ENCODE measurements around the gene SHANK1.

SHANK1 gene

GRCh38 chr19:50657222-50657669, 62.4 kb downstream of the SHANK1 start:
- no peak for DNase-seq

GRCh38 chr19:50654882-50655281, 64.7 kb downstream of the SHANK1 start:
- DNase-seq: no peak

GRCh38 chr19:50652722-50653121, 66.9 kb downstream of the SHANK1 start:
- no peak for DNase-seq

DNA sequence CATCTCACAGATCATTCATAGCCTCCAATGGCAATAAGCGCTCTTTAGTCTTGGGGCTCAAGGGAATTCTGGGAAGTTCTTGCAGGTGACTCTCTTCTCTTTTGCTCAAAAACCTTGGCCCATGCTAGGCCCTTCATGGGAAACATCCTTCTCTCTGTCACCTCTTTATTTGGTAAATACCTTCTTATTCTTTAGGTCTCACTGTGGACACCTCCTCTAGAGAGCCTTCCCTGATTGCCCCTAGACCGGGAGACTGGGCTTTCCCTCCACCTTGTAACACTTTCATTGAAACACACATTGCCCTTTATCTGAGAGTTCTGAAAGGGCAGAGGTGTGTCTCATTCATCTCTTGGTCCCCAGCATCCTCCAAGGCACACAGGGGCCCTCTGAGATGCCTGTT, 68.4 kb downstream of the SHANK1 start:
- DNase-seq: no peak

- DNase-seq: no peak
These were observed 69.9 kb downstream of the SHANK1 start, which contains the start of gene C19orf81 for GRCh38 chr19:50649433-50650391. Gene C19orf81 (plus strand): TSS chr19:50649445. CDS start chr19:50649445, 0 bp downstream.

GRCh38 chr19:50648659-50649058, 70.9 kb downstream of the SHANK1 start:
- DNase-seq: no peak

- no peak for DNase-seq
These were observed 71.6 kb downstream of the SHANK1 start for GRCh38 chr19:50647879-50648615.

DNA sequence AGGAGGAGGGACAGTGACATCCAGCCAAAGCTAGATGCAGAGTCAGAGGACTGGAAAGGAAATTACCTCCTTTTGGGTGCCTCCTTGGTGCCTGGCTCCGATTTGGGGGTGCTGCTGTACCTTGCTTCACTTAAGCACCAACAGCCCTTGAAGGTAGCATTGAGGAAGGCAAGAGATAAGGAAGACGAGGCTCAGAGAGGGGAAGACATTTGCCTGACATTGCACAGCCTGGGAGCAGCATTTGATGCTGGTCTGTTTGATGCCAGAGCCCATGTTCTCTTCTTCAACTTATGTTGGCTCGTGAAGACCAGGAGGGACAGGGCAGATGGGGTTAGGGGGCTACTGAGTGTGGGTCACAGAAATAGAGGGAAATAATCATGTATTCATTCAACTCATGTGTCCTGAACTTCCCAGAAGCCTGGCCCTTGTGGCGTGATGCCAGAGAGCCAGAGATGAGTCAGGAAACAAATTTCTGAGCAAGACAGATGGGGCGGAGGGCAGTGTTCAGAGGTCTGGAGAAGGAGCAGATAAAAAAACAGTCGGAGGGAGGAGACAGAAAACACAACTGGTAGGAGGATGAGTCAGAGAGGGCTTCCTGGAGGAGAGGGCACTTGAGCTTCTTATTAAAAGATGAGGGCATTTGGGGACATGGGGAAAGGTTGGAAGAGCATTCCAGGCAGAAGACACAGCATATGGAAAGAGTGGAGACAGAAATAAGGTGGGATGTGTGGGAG, 73.4 kb downstream of the SHANK1 start:
- no peak for DNase-seq

DNA sequence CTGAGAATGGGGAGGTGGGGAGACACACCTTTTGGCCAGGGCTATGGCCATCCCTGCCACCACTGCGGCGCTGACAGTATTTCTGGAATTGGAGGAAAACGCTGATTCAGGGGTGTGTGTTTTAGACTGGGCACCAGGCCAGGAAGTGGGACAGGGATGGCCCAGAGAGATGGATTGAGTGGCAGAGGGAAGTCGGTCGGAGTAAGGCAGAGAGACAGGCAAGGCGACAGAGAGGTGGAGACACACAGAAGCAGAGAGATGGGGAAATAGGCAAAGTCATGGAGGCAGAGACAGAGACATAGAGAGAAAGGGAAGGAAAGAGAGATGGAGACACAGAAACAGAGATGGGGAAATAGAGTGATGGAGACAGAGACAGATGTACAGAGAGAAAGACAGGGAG, 74.5 kb downstream of the SHANK1 start:
- DNase-seq: no peak

- DNase-seq: no peak
These were observed 75.2 kb downstream of the SHANK1 start for GRCh38 chr19:50644315-50644915.

GRCh38 chr19:50640368-50640767, 79.2 kb downstream of the SHANK1 start:
- no peak for DNase-seq

DNA sequence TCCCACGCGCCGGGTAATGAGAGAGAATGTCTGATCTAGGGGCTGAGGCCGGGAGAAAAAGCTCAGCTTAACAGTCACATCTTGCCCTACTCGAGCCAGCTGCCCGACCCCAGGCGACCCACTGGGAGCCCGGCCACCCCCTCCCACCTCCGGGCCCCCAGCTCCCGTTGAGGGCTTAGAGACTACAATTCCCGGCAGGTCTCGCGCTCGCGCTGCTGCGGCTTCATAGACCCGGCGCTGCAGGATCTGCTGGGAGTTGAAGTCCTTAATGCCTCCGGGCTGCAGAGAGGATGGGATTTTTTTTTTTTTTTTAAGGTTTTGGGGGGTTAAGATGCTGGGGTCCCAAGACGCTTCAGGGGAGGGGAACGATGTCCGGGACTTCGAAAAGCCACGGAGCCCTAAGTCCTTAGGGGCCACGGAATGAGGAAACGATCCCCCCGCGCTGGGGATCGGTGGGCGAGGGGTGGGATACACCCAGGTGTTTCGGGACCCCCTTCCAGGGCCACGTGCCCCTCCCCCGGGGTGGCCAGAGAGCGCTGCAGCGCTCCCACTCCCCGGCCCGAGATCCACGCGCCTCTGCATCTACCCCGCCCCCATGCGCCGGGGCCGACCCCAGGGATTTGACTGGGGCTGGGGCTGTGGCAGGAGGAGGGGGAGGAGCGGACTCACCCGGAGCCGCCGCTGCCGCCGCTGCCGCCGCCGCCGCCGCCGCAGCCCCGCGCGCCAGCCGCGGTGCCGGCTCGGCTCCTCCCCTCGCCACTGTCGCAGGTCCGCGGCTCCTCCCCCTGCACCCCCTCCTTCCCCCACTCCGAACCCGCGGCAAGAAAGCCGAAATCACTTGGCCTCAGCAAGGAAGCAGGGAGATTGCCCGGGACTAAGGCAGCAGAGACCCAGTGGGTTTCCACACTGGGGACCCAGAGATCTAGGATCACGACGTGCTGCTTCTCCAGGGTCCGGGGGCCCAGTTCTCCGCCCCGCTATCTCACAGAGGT, 80.2 kb downstream of the SHANK1 start, which contains the start of gene SYT3:
Gene SYT3, minus strand, starts transcription at position 761 of the 992 bp plus-strand sequence. CDS start 2,470 bp downstream, outside the sequence.
- peak; percentile 25 to 50 for DNase-seq

DNA sequence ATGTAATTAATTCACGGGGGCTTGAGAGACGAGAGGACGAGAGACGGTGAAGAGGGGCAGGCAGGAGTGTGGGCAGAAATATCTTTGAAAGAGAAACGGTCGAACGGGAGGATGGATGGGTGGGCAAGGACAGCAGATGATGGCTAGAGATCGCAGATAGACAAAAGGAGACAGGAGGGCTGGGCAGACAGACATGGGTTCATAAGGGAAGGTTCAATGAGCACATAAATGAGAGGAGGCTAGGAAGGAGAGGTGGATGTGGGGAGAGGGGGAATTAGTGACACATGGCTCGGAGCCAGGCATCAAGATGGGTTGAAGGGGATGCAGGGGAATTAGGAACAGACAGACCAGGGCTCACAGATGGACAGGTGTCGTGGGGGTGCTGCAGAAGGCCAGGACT, 81.0 kb downstream of the SHANK1 start:
- DNase-seq: no peak

GRCh38 chr19:50636317-50637085, 83.1 kb downstream of the SHANK1 start:
- DNase-seq: no peak

DNA sequence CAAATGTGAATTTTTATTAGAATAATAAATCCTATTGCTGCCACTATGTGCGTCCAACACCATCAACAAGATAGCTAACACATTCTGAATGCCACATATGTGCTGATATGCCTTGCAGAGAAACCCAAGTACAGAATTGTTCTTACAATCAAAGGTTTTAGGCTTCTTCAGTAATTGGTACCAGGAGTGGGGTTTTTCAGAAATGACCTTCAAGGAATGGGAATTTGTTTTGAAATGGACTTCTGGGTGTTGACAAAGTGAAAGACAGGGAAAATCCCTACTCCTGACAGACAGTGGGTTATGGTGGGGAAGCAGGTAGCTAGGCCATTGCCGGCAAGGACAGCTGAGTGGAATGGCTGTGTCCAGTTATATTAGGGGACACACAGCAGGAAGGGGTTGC, 85.6 kb downstream of the SHANK1 start:
- no peak for DNase-seq

GRCh38 chr19:50633359-50633758, 86.2 kb downstream of the SHANK1 start:
- DNase-seq: no peak

GRCh38 chr19:50632151-50632835, 87.3 kb downstream of the SHANK1 start:
- DNase-seq: no peak

DNA sequence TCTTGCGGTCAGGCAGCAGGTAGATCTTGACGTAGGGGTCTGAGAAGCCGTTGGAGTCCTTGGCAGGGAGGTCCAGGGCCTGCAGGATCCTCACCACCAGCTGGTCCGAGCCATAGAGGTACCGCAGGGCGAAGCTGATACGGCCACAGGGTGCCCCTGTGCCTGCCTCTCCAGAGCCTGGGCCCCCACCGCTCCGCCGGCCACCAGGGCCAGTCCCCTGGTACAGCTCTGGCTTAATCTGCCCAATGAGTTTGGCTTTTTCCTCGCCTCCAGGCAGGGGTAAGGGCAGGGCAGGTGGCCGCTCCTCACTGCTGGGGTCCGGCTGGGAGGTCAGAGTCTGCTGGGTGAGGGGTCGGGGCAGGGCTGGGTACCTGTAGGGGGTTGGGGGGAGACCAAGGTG, 89.8 kb downstream of the SHANK1 start:
- DNase-seq: no peak

- DNase-seq: no peak
These were observed 90.4 kb downstream of the SHANK1 start for GRCh38 chr19:50629194-50629593.

- DNase-seq: no peak
These were observed 91.1 kb downstream of the SHANK1 start for GRCh38 chr19:50628551-50628950.

All from CD4-positive, alpha-beta T cell treated with Interleukin-4 for 1 hour (primary cell).